ENCODE results near the gene RASSF10. TPM values are rescaled to one million over a fixed set of nuclear protein-coding genes. Genes with fewer than 3 reads are reported as not detected.

The RASSF10 gene
- total RNA-seq, 1 donor from 2014 or later: not detected

DNA sequence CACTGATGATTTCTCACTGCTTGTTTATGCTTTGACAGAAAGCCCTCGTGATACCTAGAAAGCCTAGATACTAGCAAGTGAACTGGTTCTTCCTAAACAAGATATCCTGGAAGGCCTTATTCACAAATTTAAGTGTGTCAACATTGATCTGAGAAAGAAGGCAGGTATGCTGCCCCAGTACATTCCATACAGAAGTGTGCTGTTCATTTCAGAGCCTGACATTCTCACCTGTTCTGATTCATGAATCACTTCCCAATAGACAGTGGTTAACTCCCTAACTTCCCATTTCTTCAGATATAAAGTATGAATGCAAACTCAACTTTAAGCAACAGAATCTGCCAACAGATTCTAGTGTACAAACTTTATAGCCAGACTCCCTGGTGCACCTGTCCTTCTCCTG is 15.5 kb upstream of the RASSF10 start:
- intact Hi-C loops (cut with micrococcal nuclease): no loop called here

DNA sequence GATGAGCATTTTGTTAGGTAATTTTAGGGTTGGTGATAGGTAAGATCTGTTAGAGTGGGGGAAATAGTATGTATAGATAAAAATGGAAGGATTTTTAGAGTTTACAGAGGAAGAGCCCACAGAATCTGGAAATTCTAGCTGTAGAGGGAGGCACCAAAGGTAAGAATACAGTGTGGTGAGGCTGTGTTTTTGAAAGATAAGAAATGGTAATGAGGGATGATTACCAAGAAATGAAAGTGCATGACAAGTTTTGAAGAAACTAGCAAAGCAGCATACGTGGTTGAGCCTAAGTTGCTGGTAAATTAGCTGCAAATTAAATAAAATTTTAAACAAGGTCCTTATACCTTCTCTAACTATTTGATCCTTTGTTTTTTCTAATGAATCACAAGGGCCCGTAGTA is 14.6 kb upstream of the RASSF10 start:
- intact Hi-C loops (cut with micrococcal nuclease): no loop called here

DNA sequence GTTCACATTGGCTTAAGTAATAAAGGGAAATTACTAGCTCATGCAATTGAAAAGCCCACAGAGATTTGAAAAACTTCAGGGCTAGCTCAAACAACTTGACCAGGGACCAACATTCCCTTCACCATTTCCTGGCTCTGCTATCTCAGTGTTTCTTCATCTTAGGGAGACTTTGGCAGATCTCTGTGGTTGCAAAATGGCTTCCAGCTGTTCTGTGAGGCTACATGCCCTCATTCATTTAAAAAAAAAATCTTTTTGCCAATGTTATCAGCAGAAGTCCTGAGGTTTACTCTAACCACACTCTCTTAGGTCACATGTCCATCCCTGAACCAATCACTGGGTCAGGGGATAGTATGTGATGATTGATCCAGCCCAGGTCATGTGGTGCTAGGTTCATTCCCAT is 13.9 kb upstream of the RASSF10 start:
- intact Hi-C loops (cut with micrococcal nuclease): no loop called here

DNA sequence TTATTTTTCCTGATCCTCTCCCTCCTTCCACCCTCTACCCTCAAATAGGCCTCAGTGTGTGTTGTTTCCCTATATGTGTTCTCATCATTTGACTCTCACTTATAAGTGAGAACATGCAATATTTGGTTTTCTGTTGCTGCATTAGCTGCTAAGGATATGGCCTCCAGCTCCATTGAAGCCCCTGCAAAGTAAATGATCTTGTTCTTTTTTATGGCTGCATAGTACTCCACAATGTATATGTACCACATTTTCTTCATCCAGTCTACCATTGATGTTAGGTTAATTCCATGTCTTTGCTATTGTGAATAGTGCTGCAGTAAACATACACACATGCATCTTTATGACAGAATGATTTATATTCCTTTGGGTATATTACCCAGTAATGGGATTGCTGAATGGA is 13.3 kb upstream of the RASSF10 start:
- intact Hi-C loops (cut with micrococcal nuclease): no loop called here

DNA sequence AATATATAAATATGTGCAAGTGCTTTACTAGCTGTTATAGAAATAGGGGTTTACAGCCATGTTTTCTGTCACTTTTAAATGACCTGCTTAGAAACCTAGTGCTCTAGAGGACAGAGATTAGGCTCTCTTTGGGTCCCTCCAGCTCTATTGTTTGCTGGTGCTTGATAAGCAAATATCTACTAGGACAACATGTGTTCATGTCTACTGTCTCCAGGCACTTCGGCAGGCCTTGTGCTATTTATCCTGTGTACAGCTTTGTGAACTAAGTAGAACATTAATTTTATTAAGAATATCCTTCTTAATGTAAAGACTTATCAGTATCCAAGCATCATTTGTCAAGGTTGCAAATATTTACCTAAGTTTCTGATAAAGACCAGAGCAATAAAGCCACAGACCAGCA is 11.9 kb upstream of the RASSF10 start:
- intact Hi-C loops (cut with micrococcal nuclease): no loop called here

DNA sequence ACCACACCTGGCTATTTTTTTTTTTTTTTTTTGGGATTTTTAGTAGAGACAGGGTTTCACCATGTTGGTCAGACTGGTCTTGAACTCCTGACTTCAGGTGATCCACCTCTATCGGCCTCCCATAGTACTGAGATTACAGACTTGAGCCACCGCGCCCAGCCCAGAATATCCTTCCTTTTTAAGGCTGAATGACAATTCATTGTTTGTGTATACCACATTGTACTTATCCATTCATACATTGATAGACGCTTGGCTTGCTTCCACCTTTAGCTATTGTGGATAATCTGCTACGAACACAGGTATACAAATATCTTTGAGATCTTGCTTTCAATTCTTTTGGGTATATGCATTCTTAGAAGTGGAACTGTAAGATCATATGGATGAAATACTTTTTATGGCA is 10.8 kb upstream of the RASSF10 start:
- intact Hi-C loops (cut with micrococcal nuclease): no loop called here

DNA sequence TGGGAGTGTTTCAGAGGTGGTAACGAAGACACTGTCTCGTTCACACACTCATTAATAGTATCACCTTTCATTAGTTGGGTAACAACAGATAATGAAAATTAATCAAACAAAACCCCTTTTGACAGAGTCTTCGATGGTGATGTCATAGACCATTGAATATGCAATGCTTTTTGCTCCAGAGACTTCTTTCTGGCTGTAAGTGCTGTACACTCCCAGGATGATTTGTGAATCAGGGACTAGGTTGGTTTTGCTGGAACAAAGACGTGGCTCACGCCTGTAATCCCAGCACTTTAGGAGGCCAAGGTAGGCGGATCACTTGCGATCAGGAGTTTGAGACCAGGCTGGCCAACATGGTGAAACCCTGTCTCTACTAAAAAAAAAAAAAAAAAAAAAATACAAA is 9.5 kb upstream of the RASSF10 start:
- intact Hi-C loops (cut with micrococcal nuclease): no loop called here

DNA sequence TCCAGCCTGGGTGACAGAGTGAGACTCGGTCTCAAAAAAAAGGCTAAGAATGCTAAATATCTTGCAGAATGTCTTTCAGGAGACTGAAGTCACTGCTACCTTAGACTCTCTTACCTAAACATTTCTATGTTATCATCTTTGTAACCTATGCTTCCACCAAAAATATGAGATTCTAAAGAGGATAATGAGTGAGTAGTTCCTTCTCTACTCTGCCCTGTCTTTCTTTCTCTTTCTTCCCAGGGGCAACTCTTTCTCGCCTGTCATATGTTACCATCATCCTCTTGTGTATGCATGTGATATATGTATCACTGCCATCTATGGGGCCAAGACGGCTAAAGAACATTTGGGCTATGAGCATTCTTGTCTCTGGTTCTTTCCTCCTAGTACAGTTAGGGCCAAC is 9.0 kb upstream of the RASSF10 start:
- intact Hi-C loops (cut with micrococcal nuclease): no loop called here

DNA sequence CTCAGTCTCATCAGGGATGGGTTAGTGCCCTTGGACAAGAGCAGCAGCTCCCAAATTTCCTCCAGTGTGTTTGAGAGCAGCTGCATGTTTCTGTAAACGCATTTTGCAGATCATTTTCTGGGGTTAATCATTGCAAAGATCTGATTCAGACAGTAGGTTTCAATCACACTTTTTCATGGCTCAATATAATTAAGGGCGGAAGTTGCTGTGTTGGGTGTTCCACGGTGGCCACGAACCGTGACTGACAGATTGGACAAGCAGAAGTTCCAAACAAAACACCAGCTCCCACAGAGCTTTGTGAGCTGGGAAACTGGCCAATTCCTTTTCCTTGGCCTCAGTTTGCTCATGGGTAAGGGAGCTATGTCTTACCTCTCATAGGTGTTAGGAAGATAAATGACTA is 8.4 kb upstream of the RASSF10 start:
- intact Hi-C loops (cut with micrococcal nuclease): no loop called here

DNA sequence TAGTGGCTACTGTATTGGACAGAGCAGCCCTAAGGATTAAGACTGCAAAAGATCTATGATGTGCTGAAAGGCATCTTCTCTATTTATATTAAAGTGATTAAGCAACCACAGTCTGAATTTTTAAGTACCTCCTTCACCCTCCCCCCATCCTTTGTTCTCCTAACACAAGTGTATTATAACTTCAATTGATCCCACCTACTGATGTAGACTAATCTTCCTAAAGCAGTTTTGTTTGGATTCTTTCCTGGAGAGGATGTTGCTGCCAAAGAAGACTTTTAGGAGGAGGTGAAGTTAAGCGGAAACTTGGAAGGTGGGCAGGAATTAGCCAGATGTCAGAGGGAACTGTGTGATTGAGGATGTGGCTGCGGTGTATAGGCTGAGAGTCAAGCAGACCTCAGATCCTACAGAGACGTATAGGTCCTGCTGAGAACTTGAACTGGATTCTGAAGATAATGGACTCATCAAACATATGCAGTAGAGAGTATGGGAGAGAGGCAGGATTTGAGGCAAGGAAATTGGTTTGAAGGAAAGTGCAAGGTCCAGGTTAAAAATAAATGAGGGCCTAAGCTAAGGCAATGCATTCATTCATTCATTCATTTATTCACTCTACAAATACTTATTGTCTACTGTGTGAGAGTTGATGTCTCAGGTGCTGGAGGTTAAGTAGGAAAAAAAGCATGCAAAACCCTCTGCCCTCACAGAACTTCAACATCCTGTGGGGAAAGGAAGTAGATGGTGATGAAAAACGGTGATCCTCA is 5.2 kb upstream of the RASSF10 start:
- intact Hi-C loops (cut with micrococcal nuclease): no loop called here

DNA sequence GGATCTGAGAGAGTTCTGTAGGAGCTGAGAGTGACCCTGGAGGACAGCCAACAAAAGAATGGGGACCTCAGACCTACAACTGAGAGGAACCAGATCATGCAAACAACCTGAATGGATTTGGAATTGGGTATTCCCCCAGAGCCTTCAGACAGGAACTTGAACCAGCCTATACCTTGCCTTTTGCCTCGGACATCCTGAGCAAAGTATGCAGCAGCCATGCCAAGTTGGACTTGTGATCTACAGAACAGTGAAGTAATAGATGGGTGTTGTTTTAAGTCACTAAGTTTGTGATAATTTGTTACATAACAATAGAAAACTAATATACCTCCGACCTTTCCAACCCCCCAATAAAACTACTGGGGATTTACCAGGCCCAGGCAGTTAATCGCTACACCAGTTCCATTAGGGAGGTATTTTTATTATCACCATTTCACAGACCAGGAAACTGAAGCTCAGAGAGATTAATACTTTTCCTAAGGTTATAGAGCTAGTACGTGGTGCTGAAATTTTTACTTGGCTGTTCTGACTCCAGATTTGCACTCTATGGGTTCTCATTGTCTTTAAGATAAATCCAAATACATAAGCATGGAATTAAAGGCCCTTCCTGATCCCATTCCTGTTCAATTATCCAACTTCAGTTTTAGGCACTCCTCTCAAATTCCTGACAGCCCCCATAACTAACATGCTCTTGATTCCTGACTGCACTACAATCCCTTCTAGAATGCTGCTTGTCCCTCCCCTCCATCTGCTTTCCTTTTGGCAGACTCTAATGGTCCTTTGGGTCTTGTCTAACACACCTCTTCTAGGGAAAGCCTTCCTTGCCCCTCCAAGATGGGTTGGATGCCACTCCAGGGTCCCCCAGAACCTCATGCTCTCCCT is 1.7 kb upstream of the RASSF10 start:
- intact Hi-C loops (cut with micrococcal nuclease): no loop called here

DNA sequence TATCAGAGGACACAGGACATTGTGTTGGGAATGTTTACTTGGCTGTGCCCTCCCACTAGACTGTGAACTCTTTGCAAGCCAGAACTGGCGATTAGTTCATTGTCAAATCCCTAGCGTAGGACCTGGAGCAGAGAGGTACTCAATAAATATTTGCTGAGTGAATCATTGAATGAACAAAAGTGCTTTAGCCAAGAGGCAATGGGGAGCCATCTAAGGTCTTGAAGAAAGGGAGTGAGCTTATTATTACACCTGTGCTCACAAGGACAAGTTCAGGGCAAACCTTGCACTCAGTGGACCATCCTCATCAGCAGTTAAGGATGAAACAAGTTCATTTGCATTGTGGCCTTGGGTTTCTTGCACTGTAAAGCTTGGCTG is 1.1 kb upstream of the RASSF10 start:
- intact Hi-C loops (cut with micrococcal nuclease): no loop called here

DNA sequence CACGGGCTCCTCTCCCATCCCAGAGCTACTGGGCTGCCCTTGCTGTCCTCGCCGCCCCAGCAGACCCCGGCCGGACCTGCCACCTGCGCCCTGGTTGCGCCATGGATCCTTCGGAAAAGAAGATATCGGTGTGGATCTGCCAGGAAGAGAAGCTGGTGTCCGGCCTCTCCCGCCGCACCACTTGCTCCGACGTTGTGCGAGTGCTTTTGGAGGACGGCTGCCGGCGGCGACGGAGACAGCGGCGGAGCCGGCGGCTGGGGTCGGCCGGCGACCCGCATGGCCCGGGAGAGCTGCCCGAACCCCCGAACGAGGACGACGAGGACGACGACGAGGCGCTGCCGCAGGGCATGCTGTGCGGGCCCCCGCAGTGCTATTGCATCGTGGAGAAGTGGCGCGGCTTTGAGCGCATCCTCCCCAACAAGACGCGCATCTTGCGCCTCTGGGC is 382 bp downstream of the RASSF10 start:
- intact Hi-C loops (cut with micrococcal nuclease): no loop called here

DNA sequence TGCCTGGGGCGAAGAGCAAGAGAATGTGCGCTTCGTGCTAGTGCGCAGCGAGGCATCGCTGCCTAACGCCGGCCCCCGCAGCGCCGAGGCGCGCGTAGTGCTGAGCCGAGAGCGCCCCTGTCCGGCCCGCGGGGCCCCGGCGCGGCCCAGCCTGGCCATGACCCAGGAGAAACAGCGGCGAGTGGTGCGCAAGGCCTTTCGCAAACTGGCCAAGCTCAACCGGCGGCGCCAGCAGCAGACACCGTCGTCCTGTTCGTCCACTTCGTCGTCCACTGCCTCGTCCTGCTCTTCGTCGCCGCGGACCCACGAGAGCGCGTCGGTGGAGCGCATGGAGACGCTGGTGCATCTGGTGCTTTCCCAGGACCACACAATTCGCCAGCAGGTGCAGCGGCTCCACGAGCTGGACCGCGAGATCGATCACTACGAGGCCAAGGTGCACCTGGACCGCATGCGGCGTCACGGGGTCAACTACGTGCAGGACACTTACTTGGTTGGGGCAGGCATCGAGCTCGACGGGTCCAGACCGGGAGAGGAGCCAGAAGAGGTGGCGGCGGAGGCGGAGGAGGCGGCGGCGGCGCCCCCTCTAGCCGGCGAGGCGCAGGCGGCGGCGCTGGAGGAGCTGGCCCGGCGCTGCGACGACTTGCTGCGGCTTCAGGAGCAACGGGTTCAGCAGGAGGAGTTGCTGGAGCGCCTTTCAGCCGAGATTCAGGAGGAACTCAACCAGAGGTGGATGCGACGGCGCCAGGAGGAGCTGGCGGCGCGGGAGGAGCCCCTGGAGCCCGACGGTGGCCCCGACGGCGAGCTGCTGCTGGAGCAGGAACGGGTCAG is 1.0 kb downstream of the RASSF10 start:
- intact Hi-C loops (cut with micrococcal nuclease): no loop called here

DNA sequence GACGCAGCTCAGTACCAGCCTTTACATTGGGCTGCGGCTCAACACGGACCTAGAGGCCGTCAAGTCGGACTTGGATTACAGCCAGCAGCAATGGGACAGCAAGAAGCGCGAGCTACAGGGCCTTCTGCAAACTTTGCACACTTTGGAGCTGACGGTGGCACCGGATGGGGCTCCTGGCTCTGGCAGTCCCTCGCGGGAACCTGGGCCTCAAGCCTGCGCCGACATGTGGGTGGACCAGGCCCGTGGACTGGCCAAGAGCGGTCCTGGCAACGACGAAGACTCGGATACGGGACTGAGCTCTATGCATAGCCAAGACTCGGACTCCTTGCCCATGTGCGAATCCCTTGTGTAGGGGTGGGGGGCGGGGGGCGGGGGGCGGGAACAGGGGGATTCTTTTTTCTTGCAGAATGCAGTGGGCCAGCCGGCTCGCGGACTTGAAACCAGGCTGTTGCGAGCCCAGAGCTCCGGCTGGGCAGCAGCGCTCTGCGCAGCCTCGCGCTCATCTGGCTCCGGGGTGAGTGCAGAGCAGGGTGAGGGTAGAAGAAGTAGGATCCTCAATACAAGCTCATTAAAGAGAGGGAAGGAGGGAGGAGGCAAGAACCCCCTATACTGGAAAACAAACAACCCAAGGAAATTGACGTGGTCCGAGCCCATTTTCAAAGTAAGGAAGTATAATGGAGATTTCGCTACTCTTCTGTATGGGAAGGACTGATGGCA is 1.8 kb downstream of the RASSF10 start:
- intact Hi-C loops (cut with micrococcal nuclease): no loop called here

DNA sequence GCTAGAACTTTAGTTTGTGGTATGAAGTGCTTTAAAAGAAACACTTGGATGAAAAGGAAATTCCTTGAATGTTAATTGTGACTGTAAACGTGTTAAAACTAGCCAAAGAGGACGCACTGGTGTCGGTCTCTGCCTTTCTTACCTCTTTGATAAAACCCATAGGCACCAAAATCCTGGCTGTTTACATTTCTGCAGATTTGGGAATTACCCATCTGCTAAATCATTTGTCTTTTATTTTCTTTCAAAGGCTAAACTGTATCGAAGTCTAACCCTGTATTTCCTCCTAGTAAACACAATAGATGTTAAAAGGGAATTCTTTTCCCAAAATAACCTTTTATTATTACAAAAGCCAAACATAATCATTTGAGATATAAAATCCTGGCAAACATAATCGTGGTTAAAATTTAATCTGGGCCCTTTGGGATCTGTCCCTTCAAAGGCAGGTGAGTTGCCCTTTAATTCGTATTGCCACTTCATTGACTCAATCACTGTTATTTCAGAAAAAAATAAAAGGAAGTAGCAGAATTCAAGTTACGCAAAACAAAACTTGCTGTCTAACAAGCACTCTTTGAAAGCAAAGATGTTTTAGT is 2.4 kb downstream of the RASSF10 start:
- intact Hi-C loops (cut with micrococcal nuclease): no loop called here

DNA sequence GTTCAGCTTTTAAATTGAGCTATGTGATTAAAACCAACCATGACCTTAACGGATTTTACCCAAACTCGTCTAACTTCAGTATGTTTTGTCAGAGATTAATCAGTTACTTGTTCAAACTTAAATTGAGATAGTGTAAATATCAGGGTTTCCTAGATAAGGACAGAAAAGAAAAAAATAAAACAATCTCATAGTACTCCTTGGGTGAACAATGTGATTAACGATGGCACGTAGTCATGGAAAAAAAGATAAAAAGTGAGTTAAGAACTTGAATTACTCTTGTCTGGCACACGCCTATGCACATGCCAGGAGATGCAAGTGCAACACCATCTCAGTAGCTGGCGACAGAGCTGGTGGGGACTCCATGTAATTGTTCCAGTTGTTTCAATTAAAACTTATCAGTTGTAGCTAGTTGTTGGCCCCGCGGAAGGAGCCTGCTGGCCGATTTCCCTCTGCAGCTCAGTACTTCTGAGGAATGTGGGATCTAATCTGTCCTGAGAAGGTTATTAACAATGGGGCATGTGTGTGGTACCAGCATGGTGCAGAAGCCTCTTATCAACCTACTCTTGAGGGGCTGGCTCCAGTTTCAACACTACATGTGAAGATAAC is 3.0 kb downstream of the RASSF10 start:
- intact Hi-C loops (cut with micrococcal nuclease): no loop called here

DNA sequence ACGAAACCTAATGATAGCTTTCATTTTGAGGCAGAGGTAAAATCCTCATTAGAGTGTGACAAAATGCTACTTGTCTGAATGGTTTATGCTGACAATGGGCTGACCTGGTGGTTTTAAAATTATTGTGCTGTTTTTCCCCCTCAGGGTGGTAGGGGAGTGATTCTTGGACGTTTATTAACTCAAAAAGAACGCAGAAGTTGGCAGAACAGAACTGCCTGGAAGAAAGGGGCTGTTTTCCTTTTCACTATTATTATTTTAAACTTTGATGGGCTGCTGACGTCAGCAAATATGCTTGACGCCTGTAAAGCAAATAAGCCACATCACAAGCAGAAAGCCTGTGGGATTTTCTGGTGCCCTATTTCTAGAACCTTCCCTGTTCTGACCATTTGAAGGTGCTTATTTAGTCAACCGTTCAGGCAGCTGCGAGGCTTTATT is 4.0 kb downstream of the RASSF10 start:
- intact Hi-C loops (cut with micrococcal nuclease): no loop called here

DNA sequence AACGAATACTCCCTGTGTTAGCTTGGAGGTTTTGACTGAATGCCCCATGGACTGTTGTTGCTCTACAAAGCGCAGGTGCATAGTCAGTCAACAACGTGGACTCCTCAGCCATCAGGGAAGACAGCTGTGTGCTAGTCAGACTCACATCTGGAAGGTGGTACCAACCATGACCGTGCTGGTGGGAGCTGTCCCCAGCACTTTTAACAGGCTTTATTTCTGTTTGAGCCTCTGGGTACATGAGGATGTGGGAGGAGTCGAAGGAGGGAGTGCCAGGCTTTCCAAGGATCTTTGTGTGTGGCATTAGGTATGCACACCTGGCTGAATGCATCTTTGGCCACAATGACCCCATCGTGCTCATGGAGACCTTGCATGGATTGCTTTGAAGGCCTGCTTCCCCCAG is 6.6 kb downstream of the RASSF10 start:
- intact Hi-C loops (cut with micrococcal nuclease): no loop called here

DNA sequence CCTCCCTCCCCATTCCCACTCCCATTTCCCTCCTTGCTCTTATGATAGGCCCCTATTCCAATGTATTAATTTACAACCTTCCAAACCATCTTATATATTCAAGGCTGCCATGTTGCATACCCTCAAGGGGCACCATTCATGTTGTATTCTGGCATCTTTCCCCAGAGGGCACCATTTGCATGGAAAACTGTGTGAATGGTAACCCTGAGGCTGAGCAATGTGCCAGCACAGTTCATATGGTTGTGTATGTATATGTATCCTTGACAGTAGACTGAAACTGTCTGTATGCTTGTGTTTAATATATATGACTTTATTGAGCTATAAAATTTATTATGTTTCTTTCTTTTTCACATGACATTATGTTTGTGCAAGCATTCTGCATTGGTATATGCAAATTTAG is 7.3 kb downstream of the RASSF10 start:
- intact Hi-C loops (cut with micrococcal nuclease): no loop called here
